Sigmoid colon (tissue), 7 donors: Measurements from ENCODE around the gene HDAC9. TPM values are rescaled to one million over a fixed set of nuclear protein-coding genes. Genes with fewer than 3 reads are reported as not detected.

ENCODE experiments used
- DNase-seq: peaks from one replicate; pipeline ENCODE4 v3.0.0-alpha.2; 2019
- H3K27ac ChIP-seq, 4 donors: fragments of 200-600 bp; sonication (generic); one replicate each; pipeline ENCODE4 v1.5.1; 2016 to 2019; ENCODE audit warnings: mild to moderate bottlenecking in 1 of 4
- H3K27me3 ChIP-seq, 3 donors: fragments of 200-600 bp; sonication (generic); one replicate each; pipeline ENCODE4 v1.5.1; 2019; ENCODE audit warnings: mild to moderate bottlenecking in 1 of 3
- H3K36me3 ChIP-seq, 4 donors: fragments of 200-600 bp; sonication (generic); one replicate each; pipeline ENCODE4 v1.5.1; 2016 to 2019
- H3K4me1 ChIP-seq, 4 donors: fragments of 200-600 bp; sonication (generic); one replicate each; pipeline ENCODE4 v1.5.1; 2017 to 2019
- H3K4me3 ChIP-seq, 4 donors: fragments of 200-600 bp; sonication (generic); one replicate each; pipeline ENCODE4 v1.5.1; 2017 to 2019; ENCODE audit warnings: mild to moderate bottlenecking in 2 of 4, moderate library complexity in 1 of 4
- H3K9me3 ChIP-seq, 4 donors: fragments of 200-600 bp in 3 of 4; sonication (generic) in 3 of 4; one replicate each; pipeline versions ENCODE4 v1.5.1 to v1.6.1; 2013 to 2019
- CTCF ChIP-seq, 4 experiments: fragments of 450-650 bp in 3 of 4; fragments of 200-600 bp in 1 of 4; IDR thresholded peaks; one replicate each; pipeline ENCODE4 v1.5.1; 2016 to 2019; ENCODE audit warnings: antibody characterized with exemption in 4 of 4, mild to moderate bottlenecking in 3 of 4, moderate library complexity in 2 of 4
- EP300 ChIP-seq, 4 donors: sonication (generic); formaldehyde crosslinking; IDR thresholded peaks; one replicate each; pipeline ENCODE4 v1.6.1; 2017; ENCODE audit warnings: antibody characterized with exemption in 4 of 4
- POLR2A ChIP-seq, 2 donors: fragments of 450-650 bp; IDR thresholded peaks; one replicate each; pipeline ENCODE4 v1.6.1; 2016; ENCODE audit warnings: antibody characterized with exemption in 2 of 2, mild to moderate bottlenecking in 2 of 2, moderate library complexity in 2 of 2
- POLR2AphosphoS5 ChIP-seq, 4 donors: sonication (generic); formaldehyde crosslinking; IDR thresholded peaks; one replicate each; pipeline ENCODE4 v1.6.1; 2017; ENCODE audit warnings: antibody characterized with exemption in 4 of 4
- WGBS, 2 donors: extraction: QIAGEN DNeasy Blood & Tissue Kit; methylation state at CpG; one replicate each; pipeline ENCODE4 v1.1.7; 2013; 5-methylcytosine and 5-hydroxymethylcytosine counted together
- intact Hi-C: fragments of 100-400 bp; cut with DNase I; formaldehyde crosslinking; loops from one replicate; pipeline ENCODE4 v1.15.1; 2023
- polyA plus RNA-seq, 3 donors: library from polyadenylated mRNA; stranded (reverse); fragments of 200-250 nt; gene quantifications; one replicate each; pipeline ENCODE4 v1.2.3, GENCODE V29; 2013
- total RNA-seq, 4 donors: library from RNA; depleted of rRNA; stranded (reverse); fragments of >200 nt; gene quantifications; one replicate each; pipeline ENCODE4 v1.1.0, GENCODE V29; 2016
- donor health status: healthy with polysubstance abuse.
- donor health status: Bipolar disorder and iron deficiency.
- donor health status: healthy.

The HDAC9 gene
- total and polyA plus RNA-seq, 7 donors: 2.4 to 38.2 (median 22.2) TPM

GRCh38 chr7:18903695-18904094 is 408.1 kb downstream of the HDAC9 start:
- H3K9me3 ChIP-seq: no peaks in the 10 kb centered on the region
- H3K4me3 ChIP-seq: no peak overlapping the region
- H3K27me3 ChIP-seq: no peaks in the 10 kb centered on the region
- TF ChIP-seq POLR2A (IDR thresholded peaks at IDR 0.05) (no peak), CTCF (IDR thresholded peaks at IDR 0.05) (no peak), POLR2AphosphoS5 (IDR thresholded peaks at IDR 0.05) (no peak), EP300 (IDR thresholded peaks at IDR 0.05) (no peak)
- H3K27ac ChIP-seq: no peak overlapping the region
- WGBS, 2 donors: 81 to 86% methylated on average over 4 of the region's 4 CpGs
- intact Hi-C loops: no loop called here
- no peaks in the 10 kb centered on the region for H3K36me3 ChIP-seq
- no peak for DNase-seq
- no peaks in the 10 kb centered on the region for H3K4me1 ChIP-seq

- no peak for DNase-seq
- H3K4me3 ChIP-seq: no peak overlapping the region
- no peaks in the 10 kb centered on the region for H3K9me3 ChIP-seq
- TF ChIP-seq POLR2A (IDR thresholded peaks at IDR 0.05): no peak
- TF ChIP-seq EP300 (IDR thresholded peaks at IDR 0.05): no peak
- TF ChIP-seq CTCF (IDR thresholded peaks at IDR 0.05): no peak
- no peak overlapping the region for H3K27ac ChIP-seq
- intact Hi-C loops: no loop called here
- no peaks in the 10 kb centered on the region for H3K27me3 ChIP-seq
- H3K36me3 ChIP-seq: no peaks in the 10 kb centered on the region
- WGBS, 2 donors: 92 to 93% methylated on average over 2 of the region's 2 CpGs
- no peaks in the 10 kb centered on the region for H3K4me1 ChIP-seq
These were observed 409.9 kb downstream of the HDAC9 start for GRCh38 chr7:18905316-18905943.

GRCh38 chr7:18906901-18907300 is 411.4 kb downstream of the HDAC9 start:
- Histone ChIP-seq H3K27me3 (no peaks in the 10 kb centered on the region), H3K27ac (no peak overlapping the region), H3K9me3 (no peaks in the 10 kb centered on the region), H3K36me3 (no peaks in the 10 kb centered on the region), H3K4me3 (no peak overlapping the region), H3K4me1 (no peaks in the 10 kb centered on the region)
- DNase-seq: no peak
- no peak for TF ChIP-seq CTCF (IDR thresholded peaks at IDR 0.05)
- no peak for TF ChIP-seq POLR2A (IDR thresholded peaks at IDR 0.05)
- no peak for TF ChIP-seq POLR2AphosphoS5 (IDR thresholded peaks at IDR 0.05)
- no peak for TF ChIP-seq EP300 (IDR thresholded peaks at IDR 0.05)
- WGBS, 2 donors: 35 to 52% methylated on average over 2 of the region's 2 CpGs
- intact Hi-C loops: no loop called here

DNA sequence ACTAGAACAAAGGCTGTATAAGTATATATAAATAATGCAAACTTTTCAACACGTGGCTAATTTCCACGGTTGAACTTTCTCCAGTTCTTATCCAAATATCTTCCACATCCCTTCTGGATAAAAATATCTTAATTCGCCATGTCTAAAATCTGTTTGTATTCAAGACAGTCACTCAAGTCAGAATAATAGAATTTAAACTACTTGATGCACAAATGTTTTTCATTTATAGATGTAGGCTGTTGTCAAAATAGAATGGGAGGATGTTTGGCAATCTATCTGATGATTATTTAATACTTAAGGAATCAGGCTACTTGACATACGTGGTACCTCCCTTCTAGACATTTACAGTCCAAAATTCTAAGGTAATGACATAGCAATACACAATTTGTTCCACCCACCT is 417.6 kb downstream of the HDAC9 start:
- intact Hi-C loops: no loop called here
- no peaks in the 10 kb centered on the region for H3K4me1 ChIP-seq
- H3K27ac ChIP-seq: no peak overlapping the region
- TF ChIP-seq EP300 (IDR thresholded peaks at IDR 0.05): no peak
- TF ChIP-seq POLR2AphosphoS5 (IDR thresholded peaks at IDR 0.05): no peak
- no peak for TF ChIP-seq CTCF (IDR thresholded peaks at IDR 0.05)
- no peak for TF ChIP-seq POLR2A (IDR thresholded peaks at IDR 0.05)
- H3K27me3 ChIP-seq: no peaks in the 10 kb centered on the region
- DNase-seq: no peak
- no peaks in the 10 kb centered on the region for H3K36me3 ChIP-seq
- WGBS, 2 donors: 84 to 88% methylated on average over 4 of the region's 4 CpGs
- H3K9me3 ChIP-seq: no peaks in the 10 kb centered on the region
- no peak overlapping the region for H3K4me3 ChIP-seq

DNA sequence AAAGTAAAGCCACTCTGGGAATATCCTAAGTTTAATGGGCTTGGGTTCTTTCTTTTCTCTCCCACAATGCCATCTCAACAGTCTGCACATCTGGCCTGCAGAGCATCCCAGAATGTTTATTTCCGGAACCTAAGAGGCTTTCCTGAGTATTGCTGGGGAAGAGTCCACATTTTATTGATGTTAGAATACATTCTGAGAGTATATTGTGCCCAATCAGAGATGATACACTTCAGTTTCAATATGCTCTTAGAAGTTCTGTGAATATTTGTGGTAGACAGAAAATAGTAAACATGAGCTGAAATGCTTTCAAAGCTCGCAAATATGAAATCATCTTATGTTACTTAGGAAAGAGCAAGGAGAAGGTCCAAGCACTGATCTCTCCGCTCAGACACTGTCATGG is 421.3 kb downstream of the HDAC9 start:
- H3K4me1 ChIP-seq: no peaks in the 10 kb centered on the region
- intact Hi-C loops: no loop called here
- H3K36me3 ChIP-seq: no peaks in the 10 kb centered on the region
- no peaks in the 10 kb centered on the region for H3K27me3 ChIP-seq
- 85 to 88% methylated on average over 3 of the region's 3 CpGs for WGBS, 2 donors
- no peak for DNase-seq
- H3K9me3 ChIP-seq: no peaks in the 10 kb centered on the region
- no peak overlapping the region for H3K27ac ChIP-seq
- TF ChIP-seq CTCF (IDR thresholded peaks at IDR 0.05): no peak
- no peak for TF ChIP-seq POLR2AphosphoS5 (IDR thresholded peaks at IDR 0.05)
- no peak for TF ChIP-seq EP300 (IDR thresholded peaks at IDR 0.05)
- TF ChIP-seq POLR2A (IDR thresholded peaks at IDR 0.05): no peak
- H3K4me3 ChIP-seq: no peak overlapping the region
